Skeletal muscle cell (primary cell): ENCODE results near the gene FRYL.
"Not testable (repeated sequence)": the region's sequence is repeated elsewhere in the genome, so short reads cannot be mapped to it uniquely, and the experiment has no call there.

ENCODE experiments used
- DNase-seq: peaks from one replicate; pipeline ENCODE4 v3.0.0-alpha.2; 2010; ENCODE audit warnings: low read depth
- H3K4me3 ChIP-seq: 2 replicates; pipeline ENCODE4 v1.5.1; 2011; ENCODE audit warnings: low read depth, mild to moderate bottlenecking, control low read depth, low read length, moderate library complexity

Gene FRYL

DNA sequence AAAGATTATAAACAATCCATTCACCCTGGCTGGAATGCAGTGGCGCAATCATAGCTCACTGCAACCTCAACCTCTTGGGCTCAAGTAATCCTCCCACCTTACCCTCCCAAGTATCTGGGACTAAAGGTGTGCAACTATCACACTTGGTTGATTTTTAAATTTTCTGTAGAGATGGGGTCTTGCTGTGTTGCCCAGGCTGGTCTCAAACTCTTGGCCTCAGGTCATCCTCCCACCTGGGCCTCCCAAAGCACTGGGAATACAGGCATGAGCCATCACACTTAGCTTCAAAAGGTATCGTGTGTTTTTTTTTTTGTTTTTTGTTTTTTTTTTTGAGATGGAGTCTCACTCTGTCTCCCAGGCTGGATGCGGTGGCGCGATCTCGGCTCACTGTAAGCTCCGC is 71.5 kb downstream of the FRYL start:
- no peak for DNase-seq
- H3K4me3 ChIP-seq = no peak overlapping the region

DNA sequence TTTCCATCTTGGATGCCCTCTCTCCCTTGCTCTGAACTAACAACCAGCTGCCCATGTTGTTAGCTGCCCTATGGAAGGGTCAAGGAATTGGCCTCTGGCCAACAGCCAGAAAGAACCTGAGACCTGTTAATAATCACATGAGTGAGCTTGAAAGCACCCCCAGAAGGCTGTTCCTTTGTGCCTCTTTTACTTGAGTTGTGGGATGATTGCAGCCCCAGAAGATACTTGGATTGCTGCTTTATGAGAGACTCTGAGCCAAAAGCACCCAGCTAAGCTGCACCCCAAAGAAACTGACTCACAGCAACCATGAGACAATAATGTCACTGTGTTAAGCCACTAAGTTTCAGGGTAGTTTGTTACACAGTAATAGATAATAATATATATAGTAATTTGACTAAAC is 73.3 kb downstream of the FRYL start:
- no peak for DNase-seq
- H3K4me3 ChIP-seq = no peak overlapping the region

DNA sequence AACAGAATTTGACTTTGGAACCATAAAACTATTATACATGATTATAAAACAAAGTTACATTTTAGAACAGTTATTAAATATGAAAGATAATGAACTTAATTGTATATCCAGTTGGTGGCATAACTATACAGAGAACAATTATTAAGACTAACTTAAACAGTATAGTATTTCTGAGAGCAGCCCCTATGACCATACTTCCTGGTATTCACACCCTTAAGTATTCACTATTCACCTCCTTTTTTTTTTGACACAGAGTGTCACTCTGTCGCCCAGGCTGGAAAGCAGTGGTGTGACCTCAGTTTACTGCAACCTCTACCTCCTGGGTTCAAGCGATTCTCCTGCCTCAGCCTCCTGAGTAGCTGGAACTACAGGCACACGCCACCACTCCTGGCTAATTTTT is 74.5 kb downstream of the FRYL start:
- DNase-seq = no peak
- no peak overlapping the region for H3K4me3 ChIP-seq

DNA sequence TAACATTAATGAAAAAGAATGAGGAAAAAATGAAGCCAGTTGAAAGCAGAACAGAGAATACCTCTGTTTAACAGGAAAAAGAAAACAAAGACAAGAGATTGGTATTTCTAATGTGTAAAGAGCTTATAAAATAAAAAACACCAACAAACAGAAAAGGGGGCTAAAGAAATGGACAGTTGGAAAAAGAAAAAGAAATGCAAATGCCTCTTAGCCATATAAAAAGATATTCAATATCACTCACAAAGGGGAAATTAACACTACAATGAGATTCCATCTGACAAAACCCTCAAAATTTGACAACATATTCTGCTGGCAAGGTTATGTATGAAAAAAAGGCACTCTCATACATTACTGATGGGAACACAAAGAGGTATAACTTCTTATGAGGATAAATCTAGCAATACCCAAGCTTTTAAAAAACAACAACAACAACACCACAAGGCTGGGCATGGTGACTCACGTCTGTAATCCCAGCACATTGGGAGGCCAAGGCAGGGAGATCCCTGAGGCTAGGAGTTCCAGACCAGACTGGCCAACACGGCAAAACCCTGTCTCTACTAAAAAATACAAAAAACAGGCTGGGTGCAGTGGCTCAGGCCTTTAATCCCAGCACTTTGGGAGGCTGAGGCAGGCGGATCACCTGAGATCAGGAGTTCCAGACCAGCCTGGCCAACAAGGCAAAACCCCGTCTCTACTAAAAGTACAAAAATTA is 75.8 kb downstream of the FRYL start:
- no peak overlapping the region for H3K4me3 ChIP-seq
- DNase-seq = no peak

DNA sequence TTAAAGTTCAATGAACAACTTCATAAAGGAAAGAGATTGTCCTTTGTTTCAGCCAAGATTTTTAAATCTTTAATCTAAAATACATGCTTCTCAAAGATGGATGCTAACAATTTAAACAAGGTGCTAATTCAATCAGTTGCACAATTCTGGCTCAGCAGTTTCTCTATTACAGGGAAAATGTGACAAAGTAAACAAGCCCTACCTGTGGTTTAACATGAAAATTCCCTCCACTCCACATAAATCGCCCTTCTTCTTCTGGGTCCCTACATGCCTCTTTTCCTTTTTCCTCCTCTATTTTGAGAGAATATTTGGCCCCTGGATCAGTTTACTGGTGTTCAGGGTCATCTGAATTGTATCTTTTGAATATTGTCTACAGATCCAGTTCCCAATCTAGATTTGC is 80.6 kb downstream of the FRYL start:
- peak overlapping the region; percentile 13 for H3K4me3 ChIP-seq

DNA sequence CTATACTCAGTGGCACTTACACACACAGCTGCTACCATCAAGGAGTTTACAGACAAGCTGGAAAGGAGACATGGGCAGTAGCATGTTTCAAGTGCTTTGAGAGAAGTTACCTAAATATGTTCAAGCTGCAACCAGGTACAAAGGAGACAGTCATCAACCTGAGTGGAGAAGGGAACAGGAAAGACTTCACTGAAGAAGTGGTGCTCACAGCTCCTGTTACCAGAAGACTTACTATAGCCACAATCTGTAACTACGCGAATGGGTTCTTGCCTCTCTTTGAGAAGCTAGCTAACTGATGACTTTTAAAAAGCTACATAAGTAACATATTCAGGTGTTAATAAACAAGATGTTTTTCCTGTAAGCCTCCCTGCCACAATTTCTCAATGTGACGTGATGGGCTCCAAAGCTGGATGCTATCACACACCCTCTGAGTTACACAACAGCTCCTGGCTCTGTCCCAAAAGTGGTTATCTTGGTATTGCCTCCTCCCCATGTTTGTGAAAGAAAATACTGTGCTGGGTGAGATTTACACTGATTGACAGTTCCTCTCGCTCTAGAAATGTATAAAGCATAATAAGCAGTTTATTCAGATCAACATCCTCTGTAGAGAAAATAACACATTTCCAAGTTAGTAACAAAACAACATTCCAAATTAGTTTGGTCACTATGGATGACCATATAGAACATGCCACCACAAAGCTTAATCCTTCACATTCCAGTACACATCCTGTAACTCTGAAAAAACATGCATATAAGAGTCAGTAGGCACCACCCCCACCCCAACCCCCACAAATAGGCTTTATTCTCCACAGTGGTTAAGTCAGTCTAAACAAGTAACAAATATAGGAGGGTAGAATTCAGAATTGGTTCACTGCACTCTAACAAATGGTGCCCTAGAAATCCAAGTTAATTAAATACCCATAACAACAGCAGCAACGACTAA is 81.8 kb downstream of the FRYL start:
- DNase-seq = peak; percentile 84

More for the DNA sequence above, 80.6 kb downstream of the FRYL start:
- DNase-seq = no peak

DNA sequence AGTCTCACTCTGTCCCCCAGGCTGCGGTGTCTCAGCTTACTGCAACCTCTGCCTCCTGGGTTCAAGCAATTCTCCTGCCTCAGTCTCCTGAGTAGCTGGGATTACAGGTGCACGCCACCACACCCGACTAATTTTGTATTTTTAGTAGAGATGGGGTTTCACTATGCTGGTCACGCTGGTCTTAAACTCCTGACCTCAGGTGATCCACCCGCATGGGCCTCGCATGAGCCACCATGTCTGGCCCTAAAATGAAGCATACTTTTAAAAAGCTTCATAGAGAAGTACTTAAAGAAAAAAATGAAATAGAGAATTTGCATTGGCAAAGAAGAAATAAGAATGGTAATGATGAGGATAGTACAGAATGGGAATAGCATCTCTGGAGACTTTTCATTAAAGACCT is 82.6 kb downstream of the FRYL start:
- DNase-seq, H3K4me3 ChIP-seq: not testable (repeated sequence)

More for the DNA sequence above, 81.8 kb downstream of the FRYL start:
- H3K4me3 ChIP-seq = no peak overlapping the region

DNA sequence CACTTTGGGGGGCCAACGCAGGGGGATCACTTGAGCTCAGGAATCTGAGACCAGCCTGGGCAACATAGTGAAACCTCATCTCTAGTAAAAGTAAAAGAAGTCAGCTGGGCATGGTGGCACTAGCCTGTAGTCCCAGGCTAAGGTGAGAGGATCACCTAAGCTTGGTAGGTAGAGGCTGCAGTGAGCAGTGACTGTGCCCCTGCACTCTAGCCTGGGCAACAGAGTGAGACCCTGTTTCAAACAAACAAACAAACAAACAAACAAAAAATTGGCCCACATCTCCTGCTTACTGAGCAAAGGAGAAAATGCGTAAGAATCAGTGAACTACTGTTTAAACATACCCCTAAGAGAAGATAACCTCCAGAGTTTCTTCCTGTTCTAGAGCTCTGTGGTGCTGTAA is 85.3 kb downstream of the FRYL start:
- DNase-seq = no peak
- H3K4me3 ChIP-seq = no peak overlapping the region

DNA sequence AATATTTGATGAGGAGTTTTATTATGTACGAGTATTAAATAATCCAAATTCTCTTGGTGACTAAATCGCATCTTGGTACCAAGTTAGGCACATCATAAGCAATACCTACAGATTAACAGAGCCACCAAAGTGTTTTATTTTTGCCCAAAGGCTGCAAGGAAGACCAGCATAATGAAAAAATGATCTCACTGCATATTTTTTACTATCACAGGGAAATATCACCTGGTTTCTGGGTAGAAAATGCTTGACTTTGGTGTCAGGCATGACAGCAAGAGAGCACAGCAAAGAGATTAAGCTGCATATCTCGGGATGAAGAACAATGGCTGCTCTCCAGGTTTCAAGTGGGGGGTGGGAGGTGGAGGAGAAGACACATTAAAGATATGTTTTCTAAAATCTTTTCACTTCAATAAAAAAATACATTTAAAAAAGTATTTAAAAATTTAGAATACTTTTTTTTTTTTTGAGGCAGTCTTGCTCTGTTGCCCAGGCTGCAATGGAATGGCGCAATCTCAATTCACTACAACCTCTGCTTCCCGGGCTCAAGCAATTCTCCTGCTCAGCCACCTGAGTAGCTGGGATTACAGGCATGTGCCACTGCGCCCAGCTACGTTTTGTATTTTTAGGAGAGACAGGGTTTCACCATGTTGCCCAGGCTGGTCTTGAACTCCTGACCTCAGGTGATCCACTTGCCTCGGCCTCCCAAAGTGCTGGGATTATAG is 86.1 kb downstream of the FRYL start:
- no peak for DNase-seq
- H3K4me3 ChIP-seq = no peak overlapping the region

DNA sequence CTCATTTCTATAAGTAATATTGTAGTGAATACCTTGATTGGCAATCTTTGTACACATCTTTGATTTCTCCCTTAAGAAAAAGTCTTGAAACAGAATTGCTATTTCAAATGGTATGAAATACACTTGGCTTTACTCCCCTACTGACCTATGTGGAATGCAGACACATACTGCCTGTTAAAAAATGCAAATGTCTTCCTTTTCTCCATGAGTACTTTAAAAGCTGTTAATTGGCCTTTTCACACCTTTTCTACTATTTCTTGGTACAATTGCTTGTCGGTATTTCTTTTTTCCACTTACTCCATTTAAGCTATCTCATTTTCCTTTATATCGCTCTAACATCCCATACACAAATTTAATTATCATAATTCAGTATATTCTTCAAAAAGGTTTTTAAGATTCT is 87.2 kb downstream of the FRYL start:
- H3K4me3 ChIP-seq = no peak overlapping the region
- DNase-seq = no peak

DNA sequence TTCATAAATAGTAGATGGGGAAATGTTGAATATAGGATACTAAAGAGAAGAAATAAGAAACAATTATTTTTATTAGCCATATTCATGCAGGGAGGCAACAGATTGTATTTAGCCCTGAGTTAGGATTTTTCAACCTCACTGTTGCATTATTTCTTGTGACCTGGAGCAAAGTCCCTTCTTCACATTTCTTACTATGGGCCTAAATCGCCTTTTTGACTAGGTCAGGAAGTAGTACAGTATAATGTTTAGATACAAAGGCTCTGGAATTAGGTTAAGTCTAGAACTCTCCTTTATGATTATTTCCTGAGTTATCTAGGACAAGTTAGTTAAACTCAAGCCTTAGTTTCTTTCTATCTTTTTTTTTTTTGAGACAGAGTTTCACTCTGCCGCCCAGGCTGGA is 88.0 kb downstream of the FRYL start:
- no peak overlapping the region for H3K4me3 ChIP-seq
- no peak for DNase-seq

DNA sequence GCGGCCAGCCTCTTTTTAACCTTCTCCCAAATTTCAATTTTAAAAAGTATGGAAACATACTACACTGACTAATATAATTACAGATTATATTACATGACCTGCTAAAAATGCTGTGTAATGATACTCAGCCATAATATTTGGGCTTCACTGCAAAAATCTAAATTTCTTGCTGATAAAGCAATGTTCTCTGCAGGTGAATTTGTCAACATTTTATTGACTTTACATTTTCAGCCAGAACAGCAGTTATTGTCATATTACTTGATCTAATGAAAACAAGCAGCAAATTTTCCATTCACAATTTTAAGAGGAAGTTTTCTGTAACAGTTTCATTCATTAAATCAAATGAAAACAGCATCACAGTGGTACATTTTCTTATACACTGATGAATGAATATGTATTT is 91.1 kb downstream of the FRYL start:
- H3K4me3 ChIP-seq = no peak overlapping the region
- no peak for DNase-seq

DNA sequence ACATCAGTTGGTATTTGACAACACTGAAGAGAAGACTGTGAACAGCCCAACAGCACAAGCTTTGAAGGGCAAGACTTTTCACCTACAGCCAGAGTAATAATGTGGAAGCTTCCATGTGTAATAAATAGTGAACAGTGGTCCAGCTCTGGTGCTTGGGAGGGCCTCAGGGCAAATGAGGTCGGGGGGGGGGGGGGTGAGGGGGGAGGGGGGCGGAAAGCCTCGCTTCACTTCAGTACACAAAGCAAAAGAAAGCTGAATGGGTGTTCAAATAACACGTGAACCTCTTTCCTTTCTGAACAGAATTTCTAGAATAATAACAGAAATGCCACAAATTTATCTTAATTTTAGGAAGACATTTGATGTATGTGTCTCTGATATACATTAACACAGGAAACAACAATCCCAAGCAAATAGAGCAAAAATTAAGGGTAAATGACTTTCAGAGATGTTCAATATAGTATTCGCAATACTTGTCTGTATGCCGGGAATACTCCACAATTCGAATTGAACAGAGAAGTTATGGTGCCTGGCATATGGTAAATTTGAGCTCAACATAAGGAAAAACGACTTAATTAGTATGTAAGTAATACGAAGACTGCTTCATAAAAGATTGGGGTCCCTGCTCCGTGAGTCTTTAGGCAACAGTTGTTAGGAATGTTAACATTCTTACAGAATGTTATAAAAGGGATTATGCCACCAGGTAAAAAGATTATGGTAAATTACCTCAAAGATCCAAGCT is 92.6 kb downstream of the FRYL start:
- DNase-seq = no peak

DNA sequence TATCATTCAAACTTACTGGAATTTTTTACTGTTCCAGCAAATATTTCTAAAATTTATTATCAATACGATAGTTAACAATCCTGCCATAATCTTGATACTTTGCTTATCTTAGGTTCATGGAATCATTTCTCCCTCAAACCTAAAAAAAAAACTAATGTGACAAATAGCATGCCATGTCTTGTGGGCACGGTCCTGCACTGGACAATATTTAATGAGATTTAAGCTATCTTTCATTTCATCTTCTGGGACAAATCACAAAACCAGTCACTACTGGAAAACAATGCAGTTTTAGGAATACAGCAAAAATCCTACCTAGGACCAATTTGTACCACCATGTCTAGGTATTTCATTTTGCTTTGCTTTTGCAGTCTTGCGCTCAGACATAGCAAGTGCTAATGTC is 93.7 kb downstream of the FRYL start:
- H3K4me3 ChIP-seq = no peak overlapping the region
- DNase-seq = no peak

More for the DNA sequence above, 92.6 kb downstream of the FRYL start:
- H3K4me3 ChIP-seq = no peak overlapping the region

DNA sequence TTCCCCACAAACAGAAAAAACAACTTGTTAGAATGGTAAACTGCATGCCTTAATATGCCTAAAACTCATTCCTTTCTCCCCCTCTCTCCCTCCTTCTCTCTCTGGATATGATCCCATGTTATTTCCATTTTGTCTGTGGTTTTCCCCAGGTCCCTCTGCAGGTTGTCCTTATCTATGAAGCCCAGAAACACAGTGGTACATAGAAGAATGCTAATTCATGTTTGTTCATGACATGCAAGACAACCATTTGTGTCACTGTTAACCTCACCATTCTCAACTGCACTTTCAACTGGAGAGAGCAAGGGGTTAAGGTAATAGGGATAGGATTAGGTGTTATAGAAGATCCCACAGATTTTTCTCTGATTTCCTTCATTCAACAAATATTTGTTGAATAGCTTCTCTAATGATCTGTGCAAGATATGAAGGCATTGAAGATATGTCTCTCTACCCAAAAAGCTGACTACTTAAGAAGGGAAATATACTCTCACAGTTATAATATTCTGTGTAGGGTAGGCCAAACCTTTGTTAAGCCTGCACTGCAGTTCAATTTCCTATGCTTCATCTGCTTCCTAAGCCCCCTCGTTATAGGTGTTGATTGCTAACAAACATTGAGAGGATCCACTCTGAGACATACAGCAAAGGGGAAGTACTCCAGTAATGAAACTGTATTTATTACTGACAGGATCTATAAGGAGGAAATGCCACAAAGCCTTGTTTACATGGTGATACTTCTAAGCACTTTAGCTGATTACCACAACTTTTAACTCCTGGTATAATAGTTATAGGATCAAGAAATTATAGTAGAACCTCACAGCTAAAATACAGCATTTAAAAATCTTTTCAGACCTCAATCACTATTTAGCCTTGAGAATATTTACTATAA is 96.1 kb downstream of the FRYL start:
- H3K4me3 ChIP-seq = no peak overlapping the region
- no peak for DNase-seq

DNA sequence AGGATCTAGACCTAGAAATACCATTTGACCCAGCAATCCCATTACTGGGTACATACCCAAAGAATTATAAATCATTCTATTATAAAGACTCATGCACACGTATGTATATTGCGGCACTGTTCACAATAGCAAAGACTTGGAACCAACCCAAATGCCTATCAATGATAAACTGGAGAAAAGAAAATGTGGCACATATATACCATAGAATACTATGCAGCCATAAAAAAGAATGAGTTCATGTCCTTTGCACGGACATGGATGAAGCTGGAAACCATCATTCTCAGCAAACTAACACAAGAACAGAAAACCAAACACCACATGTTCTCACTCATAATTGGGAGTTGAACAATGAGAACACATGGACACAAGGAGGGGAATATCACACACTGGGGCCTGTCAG is 97.2 kb downstream of the FRYL start:
- not testable (repeated sequence) for DNase-seq, H3K4me3 ChIP-seq

DNA sequence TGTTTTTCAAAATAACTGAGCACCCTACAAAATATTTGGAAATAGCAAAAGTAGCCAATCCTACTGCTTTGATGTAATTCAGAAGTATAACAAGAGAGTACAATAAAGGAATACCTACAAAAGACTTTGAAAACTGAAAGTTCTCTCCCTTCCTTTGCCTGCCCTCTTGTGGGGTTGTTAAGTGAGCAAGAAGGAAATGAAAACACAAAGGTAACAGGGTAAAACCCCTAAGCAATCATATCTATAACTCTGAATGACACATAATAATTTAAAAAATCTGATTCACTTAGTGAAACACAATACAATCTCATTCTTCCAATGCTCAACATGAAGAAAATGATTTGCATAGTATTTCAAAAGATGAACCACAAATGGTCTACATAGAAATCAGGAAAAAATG is 98.2 kb downstream of the FRYL start:
- DNase-seq = peak; percentile 12
- no peak overlapping the region for H3K4me3 ChIP-seq

DNA sequence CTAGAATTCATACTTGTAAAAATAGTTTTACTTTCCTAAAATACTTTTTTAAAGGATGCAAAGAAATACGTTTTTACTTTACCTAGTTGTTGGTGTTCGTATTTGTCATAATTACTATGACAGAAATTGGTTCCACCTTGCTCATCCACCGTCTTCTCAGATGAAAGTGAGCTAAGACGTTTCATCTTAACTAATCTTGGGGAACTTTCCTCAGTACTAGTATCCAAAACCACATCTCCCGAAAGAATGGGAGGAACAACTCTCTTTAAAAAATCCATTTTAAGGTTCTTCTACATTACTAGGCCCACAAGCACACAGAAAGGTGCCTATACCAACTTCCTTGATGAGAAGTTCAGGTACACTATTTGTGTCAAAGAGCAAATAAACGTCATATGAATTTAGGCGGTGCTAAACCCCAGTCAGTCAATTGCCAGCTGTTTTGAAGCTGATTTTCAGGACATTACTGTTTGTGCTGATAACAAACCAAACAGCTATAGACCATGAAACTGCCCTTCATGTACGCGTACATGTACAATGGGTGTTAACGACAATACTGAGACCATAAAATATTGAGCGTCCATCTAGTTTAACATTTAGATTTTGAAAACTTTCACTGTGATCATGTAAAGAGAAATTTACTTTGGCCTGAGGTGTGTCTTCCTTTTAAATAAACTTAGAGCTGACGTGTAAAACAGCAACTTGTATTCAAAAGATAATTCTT is 99.1 kb downstream of the FRYL start:
- no peak for DNase-seq
- H3K4me3 ChIP-seq = no peak overlapping the region
